ENCODE measurements around the gene NPAS3. TPM values are rescaled to one million over a fixed set of nuclear protein-coding genes. Genes with fewer than 3 reads are reported as not detected.

The NPAS3 gene
- total RNA-seq, 1 donor, result 0.36 TPM

DNA sequence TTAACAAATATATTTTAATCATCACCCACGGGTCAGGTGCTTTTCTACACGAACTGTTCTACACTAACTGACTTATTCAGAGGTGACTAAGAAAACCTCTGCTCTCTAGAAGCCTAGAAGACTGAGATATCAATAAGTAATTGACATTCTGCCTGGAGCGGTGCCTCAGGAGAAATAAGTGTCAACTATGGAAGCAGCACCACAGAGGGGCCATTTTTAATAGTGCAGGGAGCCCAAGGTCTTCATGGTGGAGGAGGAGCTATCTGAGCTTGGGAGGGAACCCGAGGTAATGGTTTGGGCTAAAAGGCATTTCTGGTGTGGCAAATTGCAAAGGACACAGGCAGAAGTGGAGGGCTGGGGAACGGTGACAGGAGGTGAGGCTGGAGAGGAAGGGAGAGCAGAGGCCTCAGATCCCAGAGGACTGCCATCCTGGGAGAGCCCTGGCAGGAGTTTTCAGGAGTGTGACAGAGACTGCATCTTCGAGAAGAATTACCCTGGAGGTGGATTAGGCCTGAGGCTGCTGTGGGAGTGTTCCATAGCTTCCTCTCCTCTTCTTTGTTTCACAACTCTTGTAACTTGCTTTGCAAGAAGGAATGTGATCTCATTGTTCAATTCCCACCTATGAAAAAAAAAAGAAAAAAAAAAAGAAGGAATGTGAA lies 123.1 kb downstream of the NPAS3 start:
- TF ChIP-seq, protein P1, sequence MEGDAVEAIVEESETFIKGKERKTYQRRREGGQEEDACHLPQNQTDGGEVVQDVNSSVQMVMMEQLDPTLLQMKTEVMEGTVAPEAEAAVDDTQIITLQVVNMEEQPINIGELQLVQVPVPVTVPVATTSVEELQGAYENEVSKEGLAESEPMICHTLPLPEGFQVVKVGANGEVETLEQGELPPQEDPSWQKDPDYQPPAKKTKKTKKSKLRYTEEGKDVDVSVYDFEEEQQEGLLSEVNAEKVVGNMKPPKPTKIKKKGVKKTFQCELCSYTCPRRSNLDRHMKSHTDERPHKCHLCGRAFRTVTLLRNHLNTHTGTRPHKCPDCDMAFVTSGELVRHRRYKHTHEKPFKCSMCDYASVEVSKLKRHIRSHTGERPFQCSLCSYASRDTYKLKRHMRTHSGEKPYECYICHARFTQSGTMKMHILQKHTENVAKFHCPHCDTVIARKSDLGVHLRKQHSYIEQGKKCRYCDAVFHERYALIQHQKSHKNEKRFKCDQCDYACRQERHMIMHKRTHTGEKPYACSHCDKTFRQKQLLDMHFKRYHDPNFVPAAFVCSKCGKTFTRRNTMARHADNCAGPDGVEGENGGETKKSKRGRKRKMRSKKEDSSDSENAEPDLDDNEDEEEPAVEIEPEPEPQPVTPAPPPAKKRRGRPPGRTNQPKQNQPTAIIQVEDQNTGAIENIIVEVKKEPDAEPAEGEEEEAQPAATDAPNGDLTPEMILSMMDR (IDR thresholded peaks at IDR 0.05; ENCODE audit: insufficient read depth, low read length), result no peak
- no peak overlapping the region for H3K4me3 ChIP-seq (ENCODE audit: low read depth, low read length)
- DNase-seq (ENCODE audit: low read depth), result no peak

DNA sequence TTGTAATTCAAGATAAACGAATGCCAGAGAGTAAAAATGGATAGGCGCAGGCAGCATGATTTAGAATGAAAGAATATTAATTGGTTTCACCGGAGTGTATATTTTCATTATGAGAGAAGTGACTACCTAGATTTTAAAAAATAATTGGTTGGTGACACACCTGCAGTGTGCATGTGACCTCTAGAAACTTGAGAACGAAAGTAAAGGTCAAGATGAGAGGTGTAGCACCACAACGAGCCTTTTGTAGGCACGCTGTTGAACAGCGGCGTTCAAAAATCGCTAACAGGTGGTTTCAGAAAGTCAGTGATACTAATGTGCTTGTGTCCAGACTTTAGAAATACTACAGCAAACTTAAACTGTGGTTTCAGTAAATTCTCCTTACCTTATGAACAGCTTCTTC lies 123.8 kb downstream of the NPAS3 start:
- DNase-seq (ENCODE audit: low read depth), result no peak
- TF ChIP-seq, protein P1 (IDR thresholded peaks at IDR 0.05; ENCODE audit: insufficient read depth, low read length), result no peak
- no peak overlapping the region for H3K4me3 ChIP-seq (ENCODE audit: low read depth, low read length)

DNA sequence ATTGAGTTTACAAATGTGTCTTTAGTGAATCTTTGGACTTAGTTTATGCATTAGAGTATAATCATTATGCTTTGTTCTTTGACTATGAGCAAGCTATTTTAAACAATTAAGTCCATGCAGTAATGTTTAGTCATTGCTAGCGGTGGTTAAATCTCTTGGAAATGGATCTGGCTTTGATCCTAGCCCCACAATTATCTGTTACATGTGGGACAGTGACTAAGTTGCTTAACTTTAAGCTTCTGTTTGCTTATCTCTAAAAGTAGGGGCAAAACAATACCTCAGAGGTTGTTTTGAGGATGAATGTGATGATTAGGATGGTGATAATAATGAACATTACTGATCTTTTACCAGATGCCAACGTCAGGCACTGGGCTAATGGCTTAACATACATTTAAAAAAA lies 124.2 kb downstream of the NPAS3 start:
- TF ChIP-seq, protein P1 (IDR thresholded peaks at IDR 0.05; ENCODE audit: insufficient read depth, low read length), result no peak
- DNase-seq (ENCODE audit: low read depth), result peak; percentile 10
- no peak overlapping the region for H3K4me3 ChIP-seq (ENCODE audit: low read depth, low read length)

DNA sequence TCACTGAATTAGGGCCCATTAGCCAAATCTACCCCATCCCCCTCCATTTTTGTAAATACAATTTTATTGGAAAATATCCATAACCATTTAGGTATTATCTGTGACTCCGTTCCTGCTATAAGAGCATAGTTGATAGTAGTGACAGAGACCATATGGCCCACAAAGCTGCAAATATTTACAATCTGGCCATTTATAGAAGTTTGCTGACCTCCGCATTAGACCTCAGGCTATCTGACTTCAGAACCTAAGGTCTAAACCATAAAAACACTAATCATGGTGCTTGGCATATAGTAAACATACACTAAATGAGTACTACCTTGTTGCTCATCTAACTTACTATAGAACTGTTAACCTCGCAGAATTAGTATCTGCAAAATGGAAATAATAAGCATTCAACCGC lies 124.8 kb downstream of the NPAS3 start:
- H3K4me3 ChIP-seq (ENCODE audit: low read depth, low read length), result no peak overlapping the region
- DNase-seq (ENCODE audit: low read depth), result no peak
- TF ChIP-seq, protein P1 (IDR thresholded peaks at IDR 0.05; ENCODE audit: insufficient read depth, low read length), result no peak

DNA sequence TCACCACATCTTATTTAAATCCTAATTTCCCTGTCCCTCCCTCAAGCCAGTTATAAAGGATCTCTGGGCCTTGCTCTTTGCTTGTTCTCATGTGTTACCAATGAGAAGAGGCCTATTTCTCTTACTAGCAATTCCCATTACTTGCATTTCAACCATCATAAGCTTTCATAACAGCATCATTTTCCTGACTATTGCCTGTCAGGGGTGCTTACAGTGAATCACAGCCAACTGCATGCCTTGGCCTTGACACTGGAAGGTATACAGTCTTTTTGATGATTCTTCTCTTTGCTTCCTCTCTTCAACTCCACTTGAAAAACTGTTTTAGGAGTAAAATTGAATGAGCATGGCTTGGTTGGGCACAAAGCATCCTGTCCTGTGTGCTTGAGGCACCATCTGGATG lies 127.0 kb downstream of the NPAS3 start:
- TF ChIP-seq, protein P1 (IDR thresholded peaks at IDR 0.05; ENCODE audit: insufficient read depth, low read length), result no peak
- no peak for DNase-seq (ENCODE audit: low read depth)
- H3K4me3 ChIP-seq (ENCODE audit: low read depth, low read length), result no peak overlapping the region

DNA sequence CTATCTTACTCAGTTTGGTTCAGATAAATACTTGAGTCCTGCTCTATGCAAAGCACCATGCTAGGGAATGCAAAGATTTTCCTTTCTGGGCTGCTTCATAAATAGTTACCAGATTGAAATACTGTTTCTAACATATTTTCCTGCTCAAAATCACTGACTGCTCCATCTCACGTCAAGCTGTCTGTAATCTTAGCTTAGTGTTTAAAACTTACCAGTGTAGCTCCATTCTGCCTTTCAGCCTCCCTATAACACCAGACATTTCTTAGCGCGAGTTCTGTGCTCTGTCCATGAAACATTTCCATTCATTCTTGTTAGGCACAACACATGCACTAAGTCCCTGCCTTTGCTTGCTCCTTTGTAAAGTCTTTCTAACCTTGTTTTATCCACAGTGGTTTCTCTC lies 129.4 kb downstream of the NPAS3 start:
- TF ChIP-seq, protein P1 (IDR thresholded peaks at IDR 0.05; ENCODE audit: insufficient read depth, low read length), result no peak
- no peak for DNase-seq (ENCODE audit: low read depth)
- no peak overlapping the region for H3K4me3 ChIP-seq (ENCODE audit: low read depth, low read length)

DNA sequence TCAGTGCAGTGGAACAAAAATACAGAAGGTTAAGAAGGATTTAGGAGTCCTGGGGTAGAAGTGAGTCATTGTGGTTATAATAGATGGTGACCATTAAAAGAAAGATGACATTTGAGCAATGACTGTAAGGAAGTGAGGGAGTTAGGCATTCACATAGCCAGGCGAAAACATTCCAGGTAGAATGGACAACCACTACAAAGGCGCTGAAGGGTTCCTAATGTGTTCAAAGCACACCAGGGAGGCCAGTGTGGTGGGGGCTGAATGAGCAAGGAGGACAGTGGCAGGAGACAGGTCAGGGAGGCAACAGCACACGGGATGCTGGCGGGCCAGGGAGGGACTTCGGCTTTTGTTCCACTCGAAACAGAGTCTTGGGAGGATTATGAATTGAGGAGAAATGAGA lies 129.9 kb downstream of the NPAS3 start:
- TF ChIP-seq, protein P1 (IDR thresholded peaks at IDR 0.05; ENCODE audit: insufficient read depth, low read length), result no peak
- H3K4me3 ChIP-seq (ENCODE audit: low read depth, low read length), result no peak overlapping the region
- no peak for DNase-seq (ENCODE audit: low read depth)
